Body of pancreas (tissue), 4 donors: Measurements from ENCODE around the gene INPP5D.

Source experiments
- CTCF ChIP-seq, 7 experiments: fragments of 450-650 bp in 4 of 7; fragments of 200-600 bp in 3 of 7; sonication (generic) in 3 of 7; IDR thresholded peaks; one replicate each; pipeline ENCODE4 v1.5.1; 2016 to 2019; ENCODE audit warnings: antibody characterized with exemption in 7 of 7
- POLR2A ChIP-seq, 3 donors: fragments of 450-650 bp; IDR thresholded peaks; one replicate each; pipeline ENCODE4 v1.6.1; 2016; ENCODE audit warnings: antibody characterized with exemption in 3 of 3, mild to moderate bottlenecking in 2 of 3

GRCh38 chr2:233209533-233210171 is 149.5 kb downstream of the INPP5D start:
- TF ChIP-seq POLR2A (IDR thresholded peaks at IDR 0.05) (no peak), CTCF (IDR thresholded peaks at IDR 0.05) (no peak)
